Gastrocnemius medialis (tissue), 4 donors: ENCODE data around the gene GCAT. TPM values are rescaled to one million over a fixed set of nuclear protein-coding genes. Genes with fewer than 3 reads are reported as not detected.

Experiments used
- ATAC-seq, 2 donors: fragments of 150-250 bp; one replicate each; pipeline ENCODE4 v1.9.1; 2016
- DNase-seq, 2 donors: peaks; one replicate each; pipeline ENCODE4 v3.0.0-alpha.2; 2019
- H3K27ac ChIP-seq, 4 donors: fragments of 200-600 bp; sonication (generic); 1 replicate in 1 of 4; 2 replicates in 3 of 4; pipeline ENCODE4 v1.5.1; 2016 to 2018; ENCODE audit warnings: mild to moderate bottlenecking in 2 of 4, moderate library complexity in 1 of 4
- H3K27me3 ChIP-seq, 3 donors: fragments of 200-600 bp; sonication (generic) in 2 of 3; 1 replicate in 1 of 3; 2 replicates in 2 of 3; pipeline versions ENCODE4 v1.5.1 to v1.6.0; 2016 to 2019; ENCODE audit warnings: mild to moderate bottlenecking in 1 of 3, moderate library complexity in 1 of 3
- H3K36me3 ChIP-seq, 2 donors: fragments of 200-600 bp; sonication (generic) in 1 of 2; one replicate each; pipeline ENCODE4 v1.5.1; 2017 to 2018
- H3K4me1 ChIP-seq, 2 donors: fragments of 200-600 bp; sonication (generic) in 1 of 2; one replicate each; pipeline ENCODE4 v1.5.1; 2016 to 2017; ENCODE audit warnings: mild to moderate bottlenecking in 2 of 2
- H3K4me3 ChIP-seq, 4 donors: fragments of 200-600 bp; sonication (generic) in 3 of 4; 1 replicate in 1 of 4; 2 replicates in 3 of 4; pipeline ENCODE4 v1.5.1; 2016 to 2019; ENCODE audit warnings: mild to moderate bottlenecking in 2 of 4
- H3K9me3 ChIP-seq, 3 donors: fragments of 200-600 bp; sonication (generic) in 2 of 3; 1 replicate in 1 of 3; 2 replicates in 2 of 3; pipeline ENCODE4 v1.5.1; 2016 to 2019
- POLR2A ChIP-seq, 2 donors: fragments of 450-650 bp; IDR thresholded peaks; one replicate each; pipeline ENCODE4 v1.6.1; 2017; ENCODE audit warnings: antibody characterized with exemption in 2 of 2, mild to moderate bottlenecking in 2 of 2, moderate library complexity in 2 of 2
- in situ Hi-C, 4 donors: fragments of 200-750 bp; cut with MboI; loops; one replicate each; pipeline versions ENCODE4 v1.15.0 to v1.8.0; 2017; ENCODE audit warnings: low sequenced_read_pairs in 4 of 4
- intact Hi-C: fragments of 100-400 bp; cut with DNase I; formaldehyde crosslinking; loops from one replicate; pipeline ENCODE4 v1.15.1; 2023; ENCODE audit warnings: low total_unique reads
- microRNA counts, 2 donors: library from miRNA; unstranded; fragments of <30 nt; microRNA quantifications; one replicate each; lab custom pipeline; 2016
- microRNA-seq, 2 donors: library from miRNA; unstranded; fragments of <30 nt; microRNA quantifications; one replicate each; pipeline ENCODE4, GENCODE V29; 2016; ENCODE audit warnings: borderline replicate concordance in 2 of 2
- total RNA-seq, 4 donors: library from RNA; depleted of rRNA; stranded (reverse); fragments of >200 nt; gene quantifications; one replicate each; pipeline versions ENCODE4 v1.1.0 to v1.2.3, GENCODE V29; 2016
- TF ChIP-seq, protein P1 (sequence below), 5 experiments: fragments of 450-650 bp in 3 of 5; fragments of 200-600 bp in 2 of 5; sonication (generic) in 2 of 5; IDR thresholded peaks in 4 of 5; conservative IDR thresholded peaks in 1 of 5; 1 replicate in 4 of 5; 2 replicates in 1 of 5; pipeline ENCODE4 v1.5.1; 2016 to 2019; ENCODE audit warnings: antibody characterized with exemption in 5 of 5, mild to moderate bottlenecking in 3 of 5, moderate library complexity in 3 of 5

The GCAT gene
- total RNA-seq, 4 donors from 2014 or later: 10.0 to 21.5 (median 15.1) TPM

DNA sequence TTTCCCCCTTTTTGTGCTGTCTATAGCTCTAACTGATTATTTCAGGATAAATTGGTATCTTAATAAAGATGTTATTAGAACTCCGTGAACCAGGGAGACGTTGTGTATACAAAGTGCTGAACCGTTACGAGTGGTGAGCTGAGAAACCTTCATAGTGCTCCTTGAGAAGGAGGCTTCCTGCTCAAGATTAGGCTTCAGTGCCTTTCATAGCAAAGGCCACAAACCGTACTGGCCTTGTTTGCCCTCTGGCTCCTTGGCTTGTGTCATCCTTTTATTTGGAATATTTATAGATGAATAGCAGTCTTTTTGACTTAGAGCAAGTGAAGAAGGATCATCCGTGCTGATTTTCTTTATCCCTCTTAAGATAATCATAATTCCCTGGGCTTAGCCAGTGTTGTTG lies 57.8 kb downstream of the GCAT start:
- intact Hi-C loops (no loop called here), in situ Hi-C loops (loop anchor here in 1 of 4 donors (5.0 kb wide), 1 partner anchor 48 kb away; no protein-coding TSS in a partner anchor)

More for the DNA sequence above, 57.8 kb downstream of the GCAT start:
- TF ChIP-seq, protein P1, sequence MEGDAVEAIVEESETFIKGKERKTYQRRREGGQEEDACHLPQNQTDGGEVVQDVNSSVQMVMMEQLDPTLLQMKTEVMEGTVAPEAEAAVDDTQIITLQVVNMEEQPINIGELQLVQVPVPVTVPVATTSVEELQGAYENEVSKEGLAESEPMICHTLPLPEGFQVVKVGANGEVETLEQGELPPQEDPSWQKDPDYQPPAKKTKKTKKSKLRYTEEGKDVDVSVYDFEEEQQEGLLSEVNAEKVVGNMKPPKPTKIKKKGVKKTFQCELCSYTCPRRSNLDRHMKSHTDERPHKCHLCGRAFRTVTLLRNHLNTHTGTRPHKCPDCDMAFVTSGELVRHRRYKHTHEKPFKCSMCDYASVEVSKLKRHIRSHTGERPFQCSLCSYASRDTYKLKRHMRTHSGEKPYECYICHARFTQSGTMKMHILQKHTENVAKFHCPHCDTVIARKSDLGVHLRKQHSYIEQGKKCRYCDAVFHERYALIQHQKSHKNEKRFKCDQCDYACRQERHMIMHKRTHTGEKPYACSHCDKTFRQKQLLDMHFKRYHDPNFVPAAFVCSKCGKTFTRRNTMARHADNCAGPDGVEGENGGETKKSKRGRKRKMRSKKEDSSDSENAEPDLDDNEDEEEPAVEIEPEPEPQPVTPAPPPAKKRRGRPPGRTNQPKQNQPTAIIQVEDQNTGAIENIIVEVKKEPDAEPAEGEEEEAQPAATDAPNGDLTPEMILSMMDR (IDR thresholded peaks at IDR 0.05 in 4 of 5, conservative IDR thresholded peaks at IDR 0.05 in 1 of 5): no peak
- no peak for TF ChIP-seq POLR2A (IDR thresholded peaks at IDR 0.05)
- no peak for DNase-seq
- H3K27ac ChIP-seq: no peak overlapping the region
- H3K27me3 ChIP-seq: no peaks in the 10 kb centered on the region
- H3K36me3 ChIP-seq: peaks cover 0 to 73% of the 10 kb centered on the region in 2 donors
- H3K4me1 ChIP-seq: peaks cover 15 to 17% of the 10 kb centered on the region in 2 donors
- no peak overlapping the region for H3K4me3 ChIP-seq
- H3K9me3 ChIP-seq: no peaks in the 10 kb centered on the region
- no peak for ATAC-seq

MicroRNA genes within 50 kb of the gene (microRNA counts, 767-probe panel; counts per million panel counts)
- microRNA hsa-miR-658 (lab: Ali Mortazavi, UCI) (356 to 448 counts per million in 2 donors), microRNA hsa-miR-659-3p (lab: Ali Mortazavi, UCI) (356 to 448 counts per million in 2 donors)

Small RNAs within 50 kb of the gene (microRNA-seq; reads per million reads assigned to microRNA genes)
- 0 reads per million in 2 donors for gene MIR659

Other genes with a start within 250 kb of the GCAT start
- 1 to 10 TPM; 5.6 to 8.8 (median 6.8) TPM for gene CDC42EP1, start 247.5 kb upstream of the GCAT start, total RNA-seq
- not detected for gene LGALS2, start 227.8 kb upstream of the GCAT start, total RNA-seq
- gene GGA1, start 199.1 kb upstream of the GCAT start, total RNA-seq: 10 to 100 TPM; 39.0 to 48.8 (median 45.0) TPM
- 1 to 10 TPM in 3 of 4 donors, not detected in 1; 1.1 to 1.8 (median 1.6) TPM for gene SH3BP1, start 168.3 kb upstream of the GCAT start, total RNA-seq
- 10 to 100 TPM; 10.3 to 28.7 (median 16.6) TPM for gene PDXP, start 149.2 kb upstream of the GCAT start, total RNA-seq
- 1,000 to 10,000 TPM in 3 of 4 donors, 100 to 1,000 TPM in 1; 561 to 1,888 (median 1,101) TPM for gene LGALS1, start 132.3 kb upstream of the GCAT start, total RNA-seq
- 10 to 100 TPM; 10.0 to 21.7 (median 16.6) TPM for gene NOL12, start 121.6 kb upstream of the GCAT start, total RNA-seq
- gene TRIOBP, start 110.9 kb upstream of the GCAT start, total RNA-seq: 10 to 100 TPM; 21.7 to 38.2 (median 30.3) TPM
- not detected for gene GALR3, start 15.4 kb downstream of the GCAT start, total RNA-seq
- gene ANKRD54, start 36.4 kb downstream of the GCAT start, total RNA-seq: 10 to 100 TPM; 20.8 to 43.9 (median 27.3) TPM
- gene EIF3L, start 41.5 kb downstream of the GCAT start, total RNA-seq: 100 to 1,000 TPM; 291 to 406 (median 343) TPM
- 10 to 100 TPM; 14.4 to 29.4 (median 21.1) TPM for gene MICALL1, start 98.4 kb downstream of the GCAT start, total RNA-seq
- gene C22orf23, start 145.7 kb downstream of the GCAT start, total RNA-seq: 1 to 10 TPM in 1 of 4 donors, under 1 TPM in 2, not detected in 1; 0.20 to 1.1 (median 0.35) TPM
- 100 to 1,000 TPM in 3 of 4 donors, 10 to 100 TPM in 1; 84.1 to 152 (median 134) TPM for gene POLR2F, start 145.8 kb downstream of the GCAT start, total RNA-seq
- under 1 TPM in 3 of 4 donors, not detected in 1; 0.17 to 0.62 (median 0.59) TPM for gene SOX10, start 176.6 kb downstream of the GCAT start, total RNA-seq
- 10 to 100 TPM; 36.4 to 63.8 (median 50.1) TPM for gene PICK1, start 249.5 kb downstream of the GCAT start, total RNA-seq